ENCODE measurements around the gene ERICH4. TPM values are rescaled to one million over a fixed set of nuclear protein-coding genes. Genes with fewer than 3 reads are reported as not detected.
A peak's percentile ranks its signal among the peaks of the same experiment; 100 is the strongest.
"Not testable (repeated sequence)": the region's sequence is repeated elsewhere in the genome, so short reads cannot be mapped to it uniquely, and the experiment has no call there.

ERICH4 gene
- total and polyA plus RNA-seq, 12 donors = 0.10 to 0.37 TPM; not detected in 10

DNA sequence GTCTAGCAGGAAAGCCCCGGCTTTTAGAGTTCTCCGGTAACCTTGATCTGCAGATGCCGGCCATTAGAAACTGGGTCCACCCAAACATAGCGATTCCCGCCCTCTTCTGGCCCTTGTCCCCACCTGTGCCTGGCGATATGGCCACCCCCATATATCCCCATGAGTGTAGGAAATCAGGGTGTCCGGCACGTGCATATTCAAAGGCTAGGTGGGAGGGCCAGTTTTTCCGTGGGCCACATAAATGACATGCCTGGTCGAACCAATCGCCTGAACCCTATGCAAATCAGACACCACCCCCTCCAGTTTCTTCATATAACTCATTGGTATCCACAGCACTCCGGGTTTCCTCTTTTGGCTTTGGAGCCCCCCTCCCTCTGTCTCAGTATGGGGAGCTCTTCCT, 37.4 kb downstream of the ERICH4 start:
- Histone ChIP-seq H3K27ac (peak overlapping the region; percentile 34 to 87 (median 80)), H3K36me3 (peaks cover 0 to 11% (median 0%) of the 10 kb centered on the region in 9 donors), H3K4me3 (peak overlapping the region in 5 of 10 donors; percentile 25 to 51 (median 44)), H3K4me1 (peaks cover 3 to 69% (median 17%) of the 10 kb centered on the region in 9 donors), H3K27me3 (peaks cover 0 to 29% (median 6%) of the 10 kb centered on the region in 7 donors), H3K9me3 (peaks cover 0 to 5% (median 0%) of the 10 kb centered on the region in 11 donors)
- no peak for DNase-seq
- peak in 7 of 8 donors; percentile 9 to 38 (median 24) for ATAC-seq
- TF ChIP-seq, protein P1, sequence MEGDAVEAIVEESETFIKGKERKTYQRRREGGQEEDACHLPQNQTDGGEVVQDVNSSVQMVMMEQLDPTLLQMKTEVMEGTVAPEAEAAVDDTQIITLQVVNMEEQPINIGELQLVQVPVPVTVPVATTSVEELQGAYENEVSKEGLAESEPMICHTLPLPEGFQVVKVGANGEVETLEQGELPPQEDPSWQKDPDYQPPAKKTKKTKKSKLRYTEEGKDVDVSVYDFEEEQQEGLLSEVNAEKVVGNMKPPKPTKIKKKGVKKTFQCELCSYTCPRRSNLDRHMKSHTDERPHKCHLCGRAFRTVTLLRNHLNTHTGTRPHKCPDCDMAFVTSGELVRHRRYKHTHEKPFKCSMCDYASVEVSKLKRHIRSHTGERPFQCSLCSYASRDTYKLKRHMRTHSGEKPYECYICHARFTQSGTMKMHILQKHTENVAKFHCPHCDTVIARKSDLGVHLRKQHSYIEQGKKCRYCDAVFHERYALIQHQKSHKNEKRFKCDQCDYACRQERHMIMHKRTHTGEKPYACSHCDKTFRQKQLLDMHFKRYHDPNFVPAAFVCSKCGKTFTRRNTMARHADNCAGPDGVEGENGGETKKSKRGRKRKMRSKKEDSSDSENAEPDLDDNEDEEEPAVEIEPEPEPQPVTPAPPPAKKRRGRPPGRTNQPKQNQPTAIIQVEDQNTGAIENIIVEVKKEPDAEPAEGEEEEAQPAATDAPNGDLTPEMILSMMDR (IDR thresholded peaks at IDR 0.05) = no peak
- 59 to 62% methylated on average over 12 of the region's 12 CpGs for WGBS, 2 donors
- intact Hi-C loops (cut with DNase I) = loop anchor here in 1 of 10 donors (5.0 kb wide), 1 partner anchor 33 kb away; no protein-coding TSS in a partner anchor

DNA sequence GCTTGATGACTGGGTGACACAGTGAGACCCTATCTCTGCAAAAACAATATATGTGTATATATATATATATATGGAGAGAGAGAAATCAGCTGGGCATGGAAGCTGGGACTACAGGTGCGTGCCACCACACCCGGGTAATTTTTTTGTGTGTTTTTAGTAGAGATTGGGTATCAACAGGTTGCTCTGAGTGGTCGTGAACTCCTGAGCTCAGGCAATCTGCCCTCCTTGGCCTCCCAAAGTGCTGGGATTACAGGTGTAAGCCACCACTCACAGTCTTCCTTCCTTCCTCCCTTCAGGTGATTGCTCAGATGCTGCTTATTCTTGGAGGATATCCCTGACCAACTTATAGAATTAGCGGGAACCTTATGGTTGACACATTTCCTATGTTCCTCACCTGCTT, 41.9 kb downstream of the ERICH4 start:
- WGBS, 2 donors = 80 to 82% methylated on average over 4 of the region's 4 CpGs
- H3K27ac ChIP-seq = no peak overlapping the region
- H3K9me3 ChIP-seq = peaks cover 0 to 20% (median 7%) of the 10 kb centered on the region in 11 donors
- peaks cover 0 to 32% (median 12%) of the 10 kb centered on the region in 9 donors for H3K4me1 ChIP-seq
- intact Hi-C loops (cut with DNase I) = loop anchor here in 1 of 10 donors (5.0 kb wide), 1 partner anchor 38 kb away; no protein-coding TSS in a partner anchor
- DNase-seq = no peak
- no peak overlapping the region for H3K4me3 ChIP-seq
- TF ChIP-seq, protein P1 (IDR thresholded peaks at IDR 0.05) = no peak
- peaks cover 0 to 33% (median 13%) of the 10 kb centered on the region in 7 donors for H3K27me3 ChIP-seq
- ATAC-seq = no peak
- H3K36me3 ChIP-seq = peaks cover 0 to 14% (median 0%) of the 10 kb centered on the region in 9 donors

DNA sequence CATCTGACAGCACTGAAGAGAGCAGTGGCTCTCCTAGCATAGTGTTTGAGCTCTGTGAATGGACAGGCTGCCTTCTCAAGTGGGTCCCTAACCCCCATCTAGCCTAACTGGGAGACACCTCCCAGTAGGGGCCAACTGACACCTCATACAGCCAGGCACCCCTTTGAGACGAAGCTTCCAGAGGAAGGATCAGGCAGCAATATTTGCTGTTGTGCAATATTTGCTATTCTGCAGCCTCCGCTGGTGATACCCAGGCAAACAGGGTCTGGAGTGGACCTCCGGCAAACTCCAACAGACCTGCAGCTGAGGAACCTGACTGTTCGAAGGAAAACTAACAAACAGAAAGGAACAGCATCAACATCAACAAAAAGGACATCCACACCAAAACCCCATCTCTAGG, 44.0 kb downstream of the ERICH4 start:
- DNase-seq; ATAC-seq; H3K4me3 ChIP-seq; intact Hi-C loops (cut with DNase I); H3K27ac ChIP-seq: not testable (repeated sequence)
- Histone ChIP-seq H3K27me3 (peaks cover 0 to 28% (median 13%) of the 10 kb centered on the region in 7 donors), H3K4me1 (peaks cover 0 to 11% (median 0%) of the 10 kb centered on the region in 9 donors), H3K36me3 (peaks cover 0 to 14% (median 0%) of the 10 kb centered on the region in 9 donors), H3K9me3 (peaks cover 0 to 24% (median 7%) of the 10 kb centered on the region in 11 donors)
- WGBS, 2 donors = 88 to 91% methylated on average over 4 of the region's 4 CpGs

DNA sequence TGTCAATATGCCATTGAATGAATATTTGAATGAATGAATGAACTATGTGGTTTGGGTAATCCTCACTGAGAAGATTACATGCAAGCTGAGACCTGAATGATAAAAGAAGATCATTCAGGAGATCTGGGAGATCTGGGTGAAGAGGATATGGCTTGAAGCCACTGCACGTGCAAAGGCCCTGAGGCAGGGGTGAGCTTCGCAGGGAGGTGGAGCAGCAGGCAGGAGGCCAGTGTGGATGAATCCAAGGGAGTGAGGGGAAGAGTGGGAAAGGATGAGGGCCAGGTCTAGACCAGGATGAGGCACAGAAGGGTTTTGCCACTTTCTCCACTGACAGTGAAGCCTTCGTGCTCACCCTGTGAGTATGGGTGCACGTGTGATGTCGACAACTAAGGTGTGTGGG, 49.9 kb downstream of the ERICH4 start:
- intact Hi-C loops (cut with DNase I) = no loop called here
- 93 to 96% methylated on average over 5 of the region's 5 CpGs for WGBS, 2 donors
- H3K4me1 ChIP-seq = peaks cover 0 to 34% (median 15%) of the 10 kb centered on the region in 9 donors

More for the DNA sequence above, 49.9 kb downstream of the ERICH4 start:
- Histone ChIP-seq H3K36me3 (peaks cover 0 to 22% (median 0%) of the 10 kb centered on the region in 9 donors), H3K9me3 (peaks cover 0 to 11% (median 0%) of the 10 kb centered on the region in 11 donors), H3K27me3 (peaks cover 0 to 4% (median 0%) of the 10 kb centered on the region in 7 donors), H3K27ac (no peak overlapping the region), H3K4me3 (no peak overlapping the region)
- TF ChIP-seq, protein P1 (IDR thresholded peaks at IDR 0.05) = no peak
- no peak for ATAC-seq
- DNase-seq = no peak

Other genes with a start within 250 kb of the ERICH4 start
- 1 to 10 TPM in 1 of 10 donors, under 1 TPM in 4, not detected in 5; 0.42 to 1.1 (median 0.59) TPM for gene CYP2S1, start 249.9 kb upstream of the ERICH4 start, total RNA-seq
- gene CYP2S1, start 249.9 kb upstream of the ERICH4 start, polyA plus RNA-seq = under 1 TPM; 0.29 to 0.30 TPM
- gene AXL, start 223.9 kb upstream of the ERICH4 start, total RNA-seq = 10 to 100 TPM in 4 of 10 donors, 1 to 10 TPM in 6; 6.5 to 22.8 (median 9.8) TPM
- gene AXL, start 223.9 kb upstream of the ERICH4 start, polyA plus RNA-seq = 10 to 100 TPM in 1 of 2 donors, 1 to 10 TPM in 1; 7.9 to 13.0 TPM
- 100 to 1,000 TPM; 101 to 151 (median 108) TPM for gene HNRNPUL1, start 178.8 kb upstream of the ERICH4 start, total RNA-seq
- gene HNRNPUL1, start 178.8 kb upstream of the ERICH4 start, polyA plus RNA-seq = 10 to 100 TPM; 55.5 to 65.6 TPM
- 10 to 100 TPM; 12.6 to 19.2 (median 16.4) TPM for gene CCDC97, start 133.0 kb upstream of the ERICH4 start, total RNA-seq
- 10 to 100 TPM; 11.3 to 11.5 TPM for gene CCDC97, start 133.0 kb upstream of the ERICH4 start, polyA plus RNA-seq
- 10 to 100 TPM in 8 of 10 donors, 1 to 10 TPM in 2; 9.7 to 44.9 (median 13.2) TPM for gene TGFB1, start 89.2 kb upstream of the ERICH4 start, total RNA-seq
- 10 to 100 TPM; 14.0 to 19.9 TPM for gene TGFB1, start 89.2 kb upstream of the ERICH4 start, polyA plus RNA-seq
- 1 to 10 TPM in 9 of 10 donors, under 1 TPM in 1; 1.00 to 5.8 (median 2.3) TPM for gene B9D2, start 79.0 kb upstream of the ERICH4 start, total RNA-seq
- 10 to 100 TPM in 1 of 2 donors, 1 to 10 TPM in 1; 2.5 to 12.6 TPM for gene B9D2, start 79.0 kb upstream of the ERICH4 start, polyA plus RNA-seq
- gene TMEM91, start 66.6 kb upstream of the ERICH4 start, total RNA-seq = 1 to 10 TPM; 1.2 to 4.7 (median 2.0) TPM
- gene TMEM91, start 66.6 kb upstream of the ERICH4 start, polyA plus RNA-seq = 10 to 100 TPM in 1 of 2 donors, 1 to 10 TPM in 1; 3.8 to 11.3 TPM
- gene EXOSC5, start 45.8 kb upstream of the ERICH4 start, total RNA-seq = 10 to 100 TPM; 10.6 to 17.8 (median 13.6) TPM
- 10 to 100 TPM; 17.1 to 43.8 TPM for gene EXOSC5, start 45.8 kb upstream of the ERICH4 start, polyA plus RNA-seq
- 10 to 100 TPM; 35.5 to 63.0 (median 42.5) TPM for gene BCKDHA, start 45.3 kb upstream of the ERICH4 start, total RNA-seq
- gene BCKDHA, start 45.3 kb upstream of the ERICH4 start, polyA plus RNA-seq = 10 to 100 TPM; 19.5 to 74.6 TPM
- 10 to 100 TPM in 2 of 10 donors, 1 to 10 TPM in 8; 6.2 to 11.7 (median 8.8) TPM for gene B3GNT8, start 15.8 kb upstream of the ERICH4 start, total RNA-seq
- 10 to 100 TPM in 1 of 2 donors, 1 to 10 TPM in 1; 3.3 to 13.3 TPM for gene B3GNT8, start 15.8 kb upstream of the ERICH4 start, polyA plus RNA-seq
- 100 to 1,000 TPM in 5 of 10 donors, 10 to 100 TPM in 5; 80.8 to 139 (median 101) TPM for gene DMAC2, start 3.2 kb upstream of the ERICH4 start, total RNA-seq
- 100 to 1,000 TPM; 103 to 118 TPM for gene DMAC2, start 3.2 kb upstream of the ERICH4 start, polyA plus RNA-seq
- gene CEACAM21, start 133.0 kb downstream of the ERICH4 start, total RNA-seq = 1 to 10 TPM in 3 of 10 donors, under 1 TPM in 6, not detected in 1; 0.26 to 3.3 (median 0.57) TPM
- under 1 TPM; 0.41 to 0.59 TPM for gene CEACAM21, start 133.0 kb downstream of the ERICH4 start, polyA plus RNA-seq
- gene CEACAM4, start 183.9 kb downstream of the ERICH4 start, total RNA-seq = under 1 TPM in 6 of 10 donors, not detected in 4; 0.23 to 0.66 (median 0.46) TPM
- gene CEACAM4, start 183.9 kb downstream of the ERICH4 start, polyA plus RNA-seq = under 1 TPM; 0.29 to 0.48 TPM
- not detected for gene CEACAM7, start 245.1 kb downstream of the ERICH4 start, total RNA-seq
- not detected for gene CEACAM7, start 245.1 kb downstream of the ERICH4 start, polyA plus RNA-seq